NCI-H1694 (cell line): Measurements from ENCODE around the gene EVA1C.
"Not testable (repeated sequence)": the region's sequence is repeated elsewhere in the genome, so short reads cannot be mapped to it uniquely, and the experiment has no call there.

Source experiments
- DNase-seq: peaks from one replicate; lab custom pipeline; 2025; lab: John Stamatoyannopoulos, UW

The EVA1C gene

GRCh38 chr21:32424674-32425073 is 12.2 kb downstream of the EVA1C start:
- DNase-seq: no peak

GRCh38 chr21:32425628-32426027 is 13.1 kb downstream of the EVA1C start:
- DNase-seq: no peak

DNA sequence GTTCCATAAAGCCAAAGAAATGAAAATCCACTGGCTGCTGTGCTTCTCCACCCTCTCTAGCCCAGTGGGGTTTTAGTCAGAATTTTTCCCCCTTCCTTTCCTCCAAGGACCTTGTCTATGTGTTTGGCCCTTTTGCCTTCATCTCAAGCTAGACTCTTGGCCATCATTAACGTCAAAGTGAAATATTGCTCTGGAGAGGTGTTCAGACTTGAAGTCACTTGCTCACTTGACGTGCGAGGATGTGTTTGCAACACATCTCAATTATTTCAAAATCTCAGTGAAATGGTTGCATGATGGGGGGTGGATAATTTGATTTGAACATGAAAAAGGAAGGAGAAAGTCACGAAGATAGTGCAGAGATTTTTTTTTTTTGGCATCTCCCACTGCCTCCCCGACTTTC is 13.6 kb downstream of the EVA1C start:
- no peak for DNase-seq

DNA sequence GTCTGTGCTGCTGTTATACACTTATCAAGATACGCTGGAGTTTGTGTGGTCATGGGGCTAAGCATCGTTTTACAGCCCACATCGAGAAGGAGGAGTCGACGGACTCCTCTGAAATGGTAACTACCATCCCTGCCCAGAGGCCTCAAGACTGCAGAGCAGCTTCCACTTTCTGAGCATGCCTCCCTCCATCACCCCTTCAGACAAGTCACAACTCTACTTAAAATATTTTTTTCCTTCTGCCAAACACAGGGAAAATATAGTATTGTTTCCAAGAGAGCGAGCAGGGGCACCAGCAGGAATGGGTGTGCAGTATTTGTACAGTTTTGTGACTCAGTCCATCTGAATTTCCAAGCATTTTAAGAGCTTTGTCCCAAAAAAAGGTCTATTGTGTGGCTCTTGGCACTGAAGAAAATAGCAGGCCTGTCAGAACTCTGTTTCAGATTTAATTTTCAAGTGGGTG is 14.1 kb downstream of the EVA1C start:
- DNase-seq: no peak

DNA sequence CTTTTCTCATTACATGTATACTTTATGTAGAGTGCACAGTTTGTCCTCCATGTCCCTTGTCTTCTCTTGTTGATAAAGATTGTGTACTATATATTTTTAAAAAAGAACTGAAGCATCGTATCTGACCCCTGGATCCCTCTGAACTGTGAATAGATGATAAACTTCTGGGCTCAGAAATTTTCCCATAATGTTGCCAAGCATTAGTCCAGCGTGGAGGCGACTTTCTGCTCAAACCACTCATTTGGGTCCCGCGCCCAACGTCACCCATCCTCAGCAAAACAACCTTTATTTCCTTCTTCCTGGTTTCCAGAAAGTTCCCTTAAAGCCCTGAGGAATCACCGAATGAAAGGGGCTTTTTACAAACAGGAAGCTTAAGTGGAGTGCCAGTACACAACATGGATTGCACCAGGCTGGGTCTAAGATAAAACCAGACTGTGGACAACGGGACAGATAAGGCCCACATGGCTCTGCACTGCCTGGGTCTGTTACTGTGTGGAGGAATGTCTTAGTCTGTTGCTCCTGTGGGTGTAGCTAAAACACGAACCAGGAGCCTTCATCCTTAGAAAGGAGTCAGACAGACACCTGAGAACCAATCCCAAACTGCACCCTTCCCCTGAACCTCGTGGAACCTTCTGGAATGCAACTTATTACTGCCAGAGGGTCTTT is 15.6 kb downstream of the EVA1C start:
- no peak for DNase-seq

GRCh38 chr21:32432982-32433660 is 20.6 kb downstream of the EVA1C start:
- DNase-seq: not testable (repeated sequence)

DNA sequence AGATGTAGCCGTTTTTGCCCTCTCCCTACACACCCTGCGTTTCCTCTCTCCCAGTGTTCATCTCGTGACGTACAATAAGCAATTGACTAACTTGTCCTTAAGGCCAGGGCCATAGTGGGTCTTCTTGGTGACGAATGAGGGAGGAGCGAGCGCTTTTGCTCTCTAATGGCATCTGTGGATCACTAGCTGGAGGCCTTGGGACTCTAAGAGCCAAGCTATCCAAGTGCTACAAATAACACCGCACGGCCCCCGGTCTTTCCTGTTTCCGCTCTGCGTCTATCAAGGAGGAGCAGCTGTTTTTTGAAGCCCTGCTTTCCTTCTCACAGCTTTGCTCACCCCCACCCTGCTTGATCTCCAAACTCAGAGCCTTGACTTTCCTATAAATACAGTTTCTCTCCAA is 25.2 kb downstream of the EVA1C start:
- DNase-seq: no peak

GRCh38 chr21:32442566-32443318 is 30.2 kb downstream of the EVA1C start:
- no peak for DNase-seq

DNA sequence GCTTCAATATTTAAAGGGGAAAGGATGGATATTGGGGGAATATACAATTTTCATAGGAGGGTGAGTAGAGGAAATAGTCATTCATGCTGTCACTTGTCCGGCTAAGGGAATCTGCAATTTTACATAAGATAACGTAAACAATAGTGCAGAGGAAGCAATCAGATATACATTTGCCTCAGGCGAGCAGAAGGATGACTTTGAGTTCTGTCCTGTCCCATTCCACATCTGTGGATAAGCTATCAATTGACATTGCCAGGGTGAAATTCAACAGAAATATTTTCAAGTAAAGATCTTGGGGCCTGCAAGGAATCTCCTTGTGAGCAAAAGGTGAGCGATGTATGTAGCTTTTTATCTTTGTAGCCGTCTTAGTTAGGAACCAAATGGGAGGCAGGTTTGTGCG is 32.6 kb downstream of the EVA1C start:
- no peak for DNase-seq

DNA sequence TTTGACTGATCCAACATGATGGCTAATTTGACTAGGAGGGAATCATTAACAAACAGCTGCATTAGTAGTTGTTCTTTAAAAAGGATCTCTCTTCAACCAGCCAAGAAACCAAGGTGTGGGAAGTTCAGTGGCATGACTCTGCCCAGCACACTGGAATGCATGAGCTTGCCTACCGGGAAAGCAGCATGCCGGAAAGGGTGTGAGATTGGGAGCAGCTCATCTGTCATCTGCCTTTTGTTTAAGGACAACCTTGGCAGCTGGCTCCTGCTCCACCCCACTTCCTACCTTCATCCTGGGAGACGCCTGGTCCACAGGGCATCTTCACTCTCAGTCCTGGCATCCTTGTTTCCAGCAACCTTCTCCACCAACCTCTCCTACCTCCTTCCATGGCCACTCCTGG is 33.9 kb downstream of the EVA1C start:
- DNase-seq: not testable (repeated sequence)

GRCh38 chr21:32447224-32447623 is 34.7 kb downstream of the EVA1C start:
- DNase-seq: no peak

DNA sequence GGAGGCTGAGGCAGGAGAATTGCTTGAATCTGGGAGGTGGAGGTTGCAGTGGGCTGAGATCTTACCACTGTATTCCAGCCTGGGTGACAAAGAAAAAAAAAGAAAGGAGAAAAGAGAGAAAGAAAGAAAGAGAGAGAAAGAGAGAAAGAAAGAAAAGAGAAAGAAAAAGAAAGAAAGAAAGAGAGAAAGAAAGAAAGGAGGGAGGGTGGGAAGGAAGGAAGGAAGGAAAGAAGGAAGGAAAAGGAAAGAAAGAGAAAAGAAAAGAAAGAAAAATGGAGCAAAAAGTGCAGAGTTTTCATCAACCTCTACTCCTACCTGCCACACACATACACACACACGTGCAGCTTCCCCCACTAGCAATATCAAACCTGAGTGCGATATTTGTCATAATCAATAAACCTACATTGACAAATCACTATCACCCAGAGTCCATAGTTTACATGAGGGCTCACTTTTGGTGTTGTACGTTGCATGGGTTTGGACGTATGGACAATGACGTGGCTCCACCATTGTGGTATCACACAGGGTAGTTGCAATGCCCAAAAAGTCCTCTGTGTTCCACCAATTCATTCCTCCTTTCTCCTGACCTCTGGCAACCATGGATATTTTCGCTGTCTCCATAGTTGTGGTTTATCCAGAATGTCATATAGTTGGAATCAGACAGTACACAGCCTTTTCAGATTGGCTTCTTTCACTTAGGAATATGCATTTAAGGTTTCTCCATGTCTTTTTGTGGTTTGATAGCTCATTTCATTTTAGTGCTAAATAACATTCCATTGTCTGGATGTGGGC is 36.5 kb downstream of the EVA1C start:
- DNase-seq: no peak

GRCh38 chr21:32450881-32451701 is 38.6 kb downstream of the EVA1C start:
- DNase-seq: not testable (repeated sequence)

GRCh38 chr21:32452191-32452590 is 39.7 kb downstream of the EVA1C start:
- DNase-seq: not testable (repeated sequence)

DNA sequence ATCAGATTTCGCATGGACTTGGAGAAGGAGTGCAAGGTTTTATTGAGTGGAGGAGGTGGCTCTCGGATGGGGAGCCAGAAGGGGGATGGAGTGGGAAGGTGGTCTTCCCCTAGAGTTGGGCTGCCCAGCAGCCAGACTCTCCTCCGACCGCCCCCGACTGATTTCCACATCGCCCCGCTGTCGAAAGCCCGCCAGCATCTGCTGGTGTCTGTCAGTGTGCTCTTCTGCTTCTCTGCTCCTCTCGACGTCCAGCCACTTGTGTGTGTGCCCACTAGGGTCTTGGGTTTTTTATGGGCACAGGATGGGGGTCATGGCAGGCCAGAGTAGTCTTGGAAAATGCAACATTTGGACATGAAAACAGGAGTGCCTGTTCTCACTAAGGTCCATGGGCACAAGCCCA is 40.1 kb downstream of the EVA1C start:
- DNase-seq: no peak

DNA sequence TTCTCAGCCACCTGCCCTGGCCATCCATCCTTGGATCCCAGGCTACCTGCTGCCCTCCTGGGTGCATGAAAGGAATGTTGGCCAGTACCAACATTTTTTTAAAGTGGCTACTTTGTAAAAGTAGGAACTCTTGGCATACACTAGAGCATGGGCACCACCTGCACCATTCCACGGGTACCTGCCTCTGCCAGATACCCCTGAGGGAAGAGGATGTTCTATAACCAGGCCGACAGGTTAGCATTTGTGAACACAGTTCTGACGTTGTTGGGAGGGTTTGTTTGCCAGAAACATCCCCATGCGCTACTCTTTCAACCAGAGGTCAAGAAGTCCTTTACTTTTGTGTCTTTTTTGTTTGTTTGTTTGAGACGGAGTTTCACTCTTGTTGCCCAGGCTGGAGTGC is 43.0 kb downstream of the EVA1C start:
- DNase-seq: no peak

DNA sequence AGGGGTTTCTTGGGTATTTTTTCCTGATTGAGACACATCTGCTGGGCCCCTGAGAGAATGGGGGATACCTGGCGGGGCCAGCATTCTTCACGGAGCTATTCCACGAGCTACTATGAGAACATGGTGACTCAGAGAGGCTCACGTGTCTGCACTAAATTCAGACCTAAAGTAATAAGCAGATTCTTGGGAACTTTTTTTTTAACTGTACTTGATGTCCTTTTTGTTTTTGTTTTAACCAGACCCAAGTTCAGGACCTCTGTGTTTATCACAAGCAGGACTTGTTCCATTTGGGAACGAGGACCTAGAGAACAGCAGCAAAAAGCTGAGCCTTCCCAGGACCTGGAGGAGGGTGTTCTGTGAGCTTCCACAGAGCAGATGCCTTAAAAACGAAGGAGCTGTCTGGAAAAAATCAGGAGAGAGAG is 44.0 kb downstream of the EVA1C start:
- no peak for DNase-seq

DNA sequence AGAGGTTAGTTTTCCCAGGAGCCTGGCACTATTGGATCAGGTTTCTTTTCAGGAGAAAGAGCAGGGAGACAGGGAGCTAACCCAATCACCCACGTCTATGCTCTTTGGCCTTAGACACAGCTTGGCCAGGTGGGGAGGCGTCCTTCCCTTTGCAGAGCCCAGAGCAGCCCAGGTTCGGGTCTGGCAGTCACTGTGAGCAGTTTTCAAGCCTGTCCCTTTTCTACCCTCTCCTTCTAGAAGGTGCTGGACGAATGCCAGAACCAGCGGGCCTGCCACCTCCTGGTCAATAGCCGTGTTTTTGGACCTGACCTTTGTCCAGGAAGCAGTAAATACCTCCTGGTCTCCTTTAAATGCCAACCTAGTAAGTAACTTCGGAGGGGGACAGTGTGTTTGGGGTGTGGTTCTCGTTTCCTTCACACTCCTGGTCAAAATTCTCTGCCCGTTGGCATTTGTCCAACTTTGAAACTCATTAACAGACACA is 44.9 kb downstream of the EVA1C start:
- no peak for DNase-seq

DNA sequence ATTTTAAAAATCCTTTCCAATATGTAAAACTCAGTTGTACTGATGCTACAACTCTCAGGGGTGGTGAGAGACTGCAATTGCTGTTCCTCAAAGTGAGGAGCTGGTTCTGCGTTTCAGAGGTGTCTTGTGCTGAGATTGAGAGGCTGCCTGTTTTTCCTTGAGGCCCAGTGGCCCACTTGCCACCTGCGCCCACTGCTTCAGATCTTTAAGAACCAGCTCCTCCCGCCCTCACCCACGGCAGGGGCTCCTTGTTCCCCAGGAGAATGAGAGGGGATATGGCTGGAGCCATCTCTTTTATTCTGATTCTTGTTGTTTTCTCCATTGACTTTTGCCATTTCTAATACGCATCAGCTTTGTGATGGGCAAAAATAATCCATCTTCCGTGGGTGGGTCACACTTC is 45.5 kb downstream of the EVA1C start:
- no peak for DNase-seq

GRCh38 chr21:32459972-32460371 is 47.5 kb downstream of the EVA1C start:
- DNase-seq: no peak

- DNase-seq: no peak
Observed at GRCh38 chr21:32461503-32461902, 49.0 kb downstream of the EVA1C start.
